ENCODE results near the gene PDE1C. TPM values are rescaled to one million over a fixed set of nuclear protein-coding genes. Genes with fewer than 3 reads are reported as not detected.

PDE1C gene
- total and polyA plus RNA-seq, 2 donors (not counting 1 experiment from before 2014, with no cell fraction given) = 16.6 to 27.6 TPM

GRCh38 chr7:31940167-31940566 lies 130.0 kb downstream of the PDE1C start:
- Histone ChIP-seq H3K27me3 (ENCODE audit: control insufficient read depth, insufficient read depth, low read length) (no peaks in the 10 kb centered on the region), H3K27ac (ENCODE audit: insufficient read depth, low read length) (no peak overlapping the region)
- no peak for DNase-seq (ENCODE audit: low read depth in 2 of 2)

GRCh38 chr7:31939076-31939475 lies 131.1 kb downstream of the PDE1C start:
- no peaks in the 10 kb centered on the region for H3K27me3 ChIP-seq (ENCODE audit: control insufficient read depth, insufficient read depth, low read length)
- H3K9ac ChIP-seq (ENCODE audit: insufficient read depth, low read length) = no peak overlapping the region
- peaks cover 10% of the 10 kb centered on the region for H3K4me1 ChIP-seq (ENCODE audit: control insufficient read depth, extremely low read depth, insufficient read depth, low read length)
- no peaks in the 10 kb centered on the region for H4K20me1 ChIP-seq (ENCODE audit: control insufficient read depth, extremely low read depth, insufficient read depth, low read length)
- H3K4me3 ChIP-seq (replicated peaks in 1 of 4; ENCODE audit: control extremely low read depth in 1 of 4, insufficient read depth in 1 of 4, low read depth in 3 of 4, low read length in 4 of 4) = no peak overlapping the region
- no peak for TF ChIP-seq EZH2 (IDR thresholded peaks at IDR 0.05; ENCODE audit: low read length, missing control alignments)
- no peak for TF ChIP-seq CTCF (conservative IDR thresholded peaks at IDR 0.05 in 1 of 2, IDR thresholded peaks at IDR 0.05 in 1 of 2; ENCODE audit: low read depth in 1 of 2, low read length in 2 of 2)
- no peak overlapping the region for H3K4me2 ChIP-seq (ENCODE audit: extremely low read depth, insufficient read depth, low read length)
- H3K79me2 ChIP-seq (ENCODE audit: control insufficient read depth, insufficient read depth, low read length) = no peaks in the 10 kb centered on the region
- H2AFZ ChIP-seq (ENCODE audit: low read length) = no peak overlapping the region
- H3K27ac ChIP-seq (ENCODE audit: insufficient read depth, low read length) = peak overlapping the region; percentile 6
- peak in 1 of 2 donors; percentile 30 for DNase-seq (ENCODE audit: low read depth in 2 of 2)
- no peaks in the 10 kb centered on the region for H3K9me3 ChIP-seq (ENCODE audit: control insufficient read depth, insufficient read depth, low read depth, low read length)
- H3K36me3 ChIP-seq (ENCODE audit: control insufficient read depth, insufficient read depth, low read length) = no peaks in the 10 kb centered on the region

More at GRCh38 chr7:31940167-31940566, 130.0 kb downstream of the PDE1C start:
- Histone ChIP-seq H2AFZ (ENCODE audit: low read length) (no peak overlapping the region), H3K9me3 (ENCODE audit: control insufficient read depth, insufficient read depth, low read depth, low read length) (no peaks in the 10 kb centered on the region), H3K36me3 (ENCODE audit: control insufficient read depth, insufficient read depth, low read length) (no peaks in the 10 kb centered on the region), H3K4me3 (replicated peaks in 1 of 4; ENCODE audit: control extremely low read depth in 1 of 4, insufficient read depth in 1 of 4, low read depth in 3 of 4, low read length in 4 of 4) (no peak overlapping the region), H3K4me1 (ENCODE audit: control insufficient read depth, extremely low read depth, insufficient read depth, low read length) (peaks cover 5% of the 10 kb centered on the region), H3K9ac (ENCODE audit: insufficient read depth, low read length) (no peak overlapping the region), H3K79me2 (ENCODE audit: control insufficient read depth, insufficient read depth, low read length) (no peaks in the 10 kb centered on the region), H3K4me2 (ENCODE audit: extremely low read depth, insufficient read depth, low read length) (no peak overlapping the region), H4K20me1 (ENCODE audit: control insufficient read depth, extremely low read depth, insufficient read depth, low read length) (no peaks in the 10 kb centered on the region)
- no peak for TF ChIP-seq EZH2 (IDR thresholded peaks at IDR 0.05; ENCODE audit: low read length, missing control alignments)
- TF ChIP-seq CTCF (conservative IDR thresholded peaks at IDR 0.05 in 1 of 2, IDR thresholded peaks at IDR 0.05 in 1 of 2; ENCODE audit: low read depth in 1 of 2, low read length in 2 of 2) = no peak

- no peak overlapping the region for H3K4me3 ChIP-seq (replicated peaks in 1 of 4; ENCODE audit: control extremely low read depth in 1 of 4, insufficient read depth in 1 of 4, low read depth in 3 of 4, low read length in 4 of 4)
- no peaks in the 10 kb centered on the region for H3K27me3 ChIP-seq (ENCODE audit: control insufficient read depth, insufficient read depth, low read length)
- H3K4me2 ChIP-seq (ENCODE audit: extremely low read depth, insufficient read depth, low read length) = no peak overlapping the region
- peaks cover 10% of the 10 kb centered on the region for H3K4me1 ChIP-seq (ENCODE audit: control insufficient read depth, extremely low read depth, insufficient read depth, low read length)
- peak overlapping the region; percentile 6 for H3K27ac ChIP-seq (ENCODE audit: insufficient read depth, low read length)
- no peaks in the 10 kb centered on the region for H3K79me2 ChIP-seq (ENCODE audit: control insufficient read depth, insufficient read depth, low read length)
- TF ChIP-seq EZH2 (IDR thresholded peaks at IDR 0.05; ENCODE audit: low read length, missing control alignments) (no peak), CTCF (conservative IDR thresholded peaks at IDR 0.05 in 1 of 2, IDR thresholded peaks at IDR 0.05 in 1 of 2; ENCODE audit: low read depth in 1 of 2, low read length in 2 of 2) (peak; percentile 23 to 34)
- peak in 1 of 2 donors; percentile 63 for DNase-seq (ENCODE audit: low read depth in 2 of 2)
- no peaks in the 10 kb centered on the region for H4K20me1 ChIP-seq (ENCODE audit: control insufficient read depth, extremely low read depth, insufficient read depth, low read length)
- no peak overlapping the region for H3K9ac ChIP-seq (ENCODE audit: insufficient read depth, low read length)
- H3K9me3 ChIP-seq (ENCODE audit: control insufficient read depth, insufficient read depth, low read depth, low read length) = no peaks in the 10 kb centered on the region
- H3K36me3 ChIP-seq (ENCODE audit: control insufficient read depth, insufficient read depth, low read length) = no peaks in the 10 kb centered on the region
- H2AFZ ChIP-seq (ENCODE audit: low read length) = no peak overlapping the region
These were observed 131.6 kb downstream of the PDE1C start for GRCh38 chr7:31938650-31939049.
